ENCODE results near the gene C2CD2L. TPM values are rescaled to one million over a fixed set of nuclear protein-coding genes. Genes with fewer than 3 reads are reported as not detected.

C2CD2L gene
- total RNA-seq, 1 experiment from 2014 or later: 5.6 TPM

GRCh38 chr11:119117004-119117706 is 10.0 kb downstream of the C2CD2L start:
- no peaks in the 10 kb centered on the region; a peak in 1 of 5 replicates for H3K9me3 Mint-ChIP-seq
- Histone ChIP-seq H4K91ac (ENCODE audit: insufficient read length, low read depth, low read length) (no peak overlapping the region), H2BK20ac (ENCODE audit: low read depth, low read length, poor library complexity, severe bottlenecking) (no peak overlapping the region), H2AFZ (ENCODE audit: low read length) (no peak overlapping the region), H3K27ac (ENCODE audit: insufficient read length, low read depth, low read length) (no peak overlapping the region), H4K8ac (replicated peaks; ENCODE audit: insufficient read length, low read depth, low read length) (no peak overlapping the region), H3K27me3 (ENCODE audit: insufficient read depth, low read length) (no peaks in the 10 kb centered on the region), H3K79me2 (ENCODE audit: insufficient read depth, low read length) (peaks cover 3% of the 10 kb centered on the region; the same call in 1 of the 2 replicates), H2BK15ac (ENCODE audit: low read depth, low read length) (no peak overlapping the region), H2AK5ac (ENCODE audit: insufficient read length, low read length) (no peak overlapping the region), H3K18ac (ENCODE audit: insufficient read length, low read depth, low read length) (no peak overlapping the region), H2BK120ac (ENCODE audit: low read depth, low read length, poor library complexity, severe bottlenecking) (no peak overlapping the region), H3K4ac (ENCODE audit: low read depth, low read length) (no peak overlapping the region), H3K9ac (ENCODE audit: extremely low read depth, insufficient read length, low read length) (no peak overlapping the region), H2BK5ac (ENCODE audit: insufficient read length, low read length) (no peak overlapping the region), H3K56ac (ENCODE audit: insufficient read length, low read depth, low read length) (no peak overlapping the region), H3K23me2 (ENCODE audit: insufficient read length, low read depth, low read length, poor library complexity, severe bottlenecking) (peaks cover 7% of the 10 kb centered on the region), H3K4me1 (ENCODE audit: insufficient read depth, low read length) (peaks cover 2% of the 10 kb centered on the region; the same call in 1 of the 2 replicates), H3K9me3 (ENCODE audit: control insufficient read depth, low read depth, low read length) (no peaks in the 10 kb centered on the region), H3K79me1 (ENCODE audit: insufficient read depth, low read depth, low read length, poor library complexity, severe bottlenecking) (peaks cover 2% of the 10 kb centered on the region), H3K4me2 (ENCODE audit: insufficient read depth, insufficient read length, low read length) (no peak overlapping the region), H3K23ac (ENCODE audit: insufficient read length, low read depth, low read length) (no peak overlapping the region), H2BK12ac (ENCODE audit: insufficient read length, low read depth, low read length) (no peak overlapping the region), H4K20me1 (ENCODE audit: control insufficient read depth, insufficient read depth, insufficient read length) (no peaks in the 10 kb centered on the region), H3K14ac (ENCODE audit: insufficient read depth, low read length) (no peak overlapping the region), H4K5ac (ENCODE audit: insufficient read length, low read depth, low read length) (no peak overlapping the region), H3T11ph (ENCODE audit: low read length) (no peak overlapping the region)
- WGBS (ENCODE audit: extremely low coverage, insufficient read length, low lambda C conversion rate): no CpG with 5 or more reads among the region's 3 CpGs
- no peak for TF ChIP-seq CTCF (conservative IDR thresholded peaks at IDR 0.05)
- no peak overlapping the region for H3K27ac Mint-ChIP-seq
- no peak for DNase-seq
- no peak overlapping the region for H3K4me3 Mint-ChIP-seq
- no peaks in the 10 kb centered on the region; the same call in 1 of the 2 replicates for H3K27me3 Mint-ChIP-seq (ENCODE audit: low read depth)
- H3K36me3 Mint-ChIP-seq (ENCODE audit: insufficient read depth in 1 of 3, low read depth in 3 of 3): no peaks in the 10 kb centered on the region; a peak in 2 of 7 replicates
- peaks cover 20 to 27% of the 10 kb centered on the region in 2 experiments for H3K4me1 Mint-ChIP-seq

Measured in H9 (cell line).